GM10266 (cell line): ENCODE data around the gene BCAP31.

Experiments used
- DNase-seq: peaks from one replicate; pipeline ENCODE4 v3.0.0; 2012; ENCODE audit errors: extremely low spot score
- TF ChIP-seq, protein P1 (sequence below): IDR thresholded peaks from 2 replicates; pipeline ENCODE4 v1.5.1; 2012; ENCODE audit warnings: mild to moderate bottlenecking, low read depth; ENCODE audit not compliant: control insufficient read depth, insufficient read depth; ENCODE audit errors: missing control alignments

The BCAP31 gene

DNA sequence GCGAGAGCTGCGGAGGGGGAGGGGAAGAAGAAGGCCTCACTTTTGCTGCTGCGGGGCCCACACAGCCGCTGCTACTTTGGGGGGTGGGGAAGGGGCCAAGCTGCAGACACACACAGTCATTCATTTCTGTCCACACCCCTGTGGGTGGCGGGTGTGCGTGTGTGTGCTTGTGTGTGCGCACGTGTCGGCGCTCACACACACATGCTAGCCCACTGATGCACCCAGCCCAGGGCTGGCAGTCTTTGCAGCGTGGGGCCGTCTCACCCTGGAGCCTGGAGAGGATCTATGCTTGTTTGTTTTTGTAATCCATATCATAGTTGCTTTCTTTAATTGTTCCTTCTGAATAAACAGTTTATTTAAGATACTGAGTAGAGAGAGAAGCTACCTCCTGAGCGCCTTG, 73.2 kb downstream of the BCAP31 start:
- no peak for DNase-seq
- TF ChIP-seq, protein P1, sequence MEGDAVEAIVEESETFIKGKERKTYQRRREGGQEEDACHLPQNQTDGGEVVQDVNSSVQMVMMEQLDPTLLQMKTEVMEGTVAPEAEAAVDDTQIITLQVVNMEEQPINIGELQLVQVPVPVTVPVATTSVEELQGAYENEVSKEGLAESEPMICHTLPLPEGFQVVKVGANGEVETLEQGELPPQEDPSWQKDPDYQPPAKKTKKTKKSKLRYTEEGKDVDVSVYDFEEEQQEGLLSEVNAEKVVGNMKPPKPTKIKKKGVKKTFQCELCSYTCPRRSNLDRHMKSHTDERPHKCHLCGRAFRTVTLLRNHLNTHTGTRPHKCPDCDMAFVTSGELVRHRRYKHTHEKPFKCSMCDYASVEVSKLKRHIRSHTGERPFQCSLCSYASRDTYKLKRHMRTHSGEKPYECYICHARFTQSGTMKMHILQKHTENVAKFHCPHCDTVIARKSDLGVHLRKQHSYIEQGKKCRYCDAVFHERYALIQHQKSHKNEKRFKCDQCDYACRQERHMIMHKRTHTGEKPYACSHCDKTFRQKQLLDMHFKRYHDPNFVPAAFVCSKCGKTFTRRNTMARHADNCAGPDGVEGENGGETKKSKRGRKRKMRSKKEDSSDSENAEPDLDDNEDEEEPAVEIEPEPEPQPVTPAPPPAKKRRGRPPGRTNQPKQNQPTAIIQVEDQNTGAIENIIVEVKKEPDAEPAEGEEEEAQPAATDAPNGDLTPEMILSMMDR = no peak
